Kasumi-1 (cell line): Measurements from ENCODE around the gene ESYT3.
"Not testable (repeated sequence)": the region's sequence is repeated elsewhere in the genome, so short reads cannot be mapped to it uniquely, and the experiment has no call there.

Experiments used
- DNase-seq, 2 experiments: peaks; one replicate each; lab custom pipeline; 2025; lab: John Stamatoyannopoulos, UW

The ESYT3 gene

DNA sequence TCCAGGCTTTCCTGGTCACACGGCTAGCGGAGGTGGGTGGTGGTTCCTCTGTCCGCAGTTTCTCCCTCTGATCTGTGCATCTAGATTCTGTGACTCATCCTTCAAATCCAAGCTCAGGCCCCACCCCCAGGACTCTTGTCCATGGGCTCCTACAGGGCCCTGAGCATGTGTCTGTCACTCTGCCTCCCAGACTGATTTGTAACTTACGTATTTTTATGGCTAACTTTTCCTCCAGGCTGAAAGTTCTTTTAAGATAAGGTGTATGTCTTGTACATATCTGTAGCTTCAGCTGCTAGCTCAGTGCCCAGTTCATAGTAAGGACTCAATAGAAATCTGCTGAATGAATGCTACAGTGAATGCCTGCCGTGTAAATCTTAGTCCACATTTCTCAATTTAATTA lies 8.0 kb downstream of the ESYT3 start:
- no peak for DNase-seq

- no peak for DNase-seq
Observed at GRCh38 chr3:138443091-138443490, 8.7 kb downstream of the ESYT3 start.

DNA sequence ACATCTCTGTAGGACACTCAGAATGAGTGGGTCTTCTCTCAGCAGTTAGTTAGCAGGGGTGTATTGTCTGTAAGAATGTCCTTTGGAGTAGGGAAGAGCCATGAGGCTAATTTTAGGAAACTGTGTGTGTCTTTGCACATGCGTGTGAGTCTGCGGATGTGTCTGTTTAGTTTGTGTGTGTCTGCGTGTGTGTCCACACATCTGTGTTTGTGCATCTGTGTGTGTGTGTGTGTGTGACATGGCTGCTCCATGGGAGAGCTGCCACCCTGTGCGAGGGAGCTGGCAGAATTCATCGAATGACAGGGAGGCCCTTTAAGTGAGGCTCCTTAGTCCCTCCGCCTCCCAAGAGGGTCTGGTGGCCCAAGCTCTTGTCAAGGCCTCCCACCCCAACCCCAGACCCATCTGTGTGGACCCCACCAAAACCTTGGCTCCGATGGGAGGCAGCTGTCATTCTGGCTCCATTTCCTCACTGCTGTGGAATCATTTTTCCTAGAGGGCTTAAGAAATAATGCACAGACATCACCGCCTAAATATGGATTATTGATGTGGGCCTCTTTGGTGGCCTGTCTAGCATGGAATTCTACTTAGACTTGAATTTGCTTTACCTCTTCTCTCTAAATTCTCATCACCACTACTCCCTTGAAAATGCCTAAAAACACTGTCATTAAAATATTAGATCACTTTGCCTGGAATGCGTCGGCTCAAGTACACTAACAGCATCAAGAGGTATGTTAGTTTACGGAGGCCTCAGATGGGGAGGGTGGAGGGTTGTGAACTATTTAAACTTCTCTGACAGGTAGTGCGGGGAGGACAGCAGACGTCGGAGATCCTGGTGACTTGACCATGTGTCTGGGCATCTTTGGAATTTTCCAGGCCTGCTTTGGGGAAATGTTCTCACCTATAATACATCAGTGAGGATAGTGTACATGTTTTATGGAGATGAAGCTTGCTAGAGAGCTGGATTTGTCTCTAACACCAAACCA lies 9.4 kb downstream of the ESYT3 start:
- no peak for DNase-seq

- DNase-seq, result no peak
Observed at GRCh38 chr3:138445236-138445635, 10.8 kb downstream of the ESYT3 start.

DNA sequence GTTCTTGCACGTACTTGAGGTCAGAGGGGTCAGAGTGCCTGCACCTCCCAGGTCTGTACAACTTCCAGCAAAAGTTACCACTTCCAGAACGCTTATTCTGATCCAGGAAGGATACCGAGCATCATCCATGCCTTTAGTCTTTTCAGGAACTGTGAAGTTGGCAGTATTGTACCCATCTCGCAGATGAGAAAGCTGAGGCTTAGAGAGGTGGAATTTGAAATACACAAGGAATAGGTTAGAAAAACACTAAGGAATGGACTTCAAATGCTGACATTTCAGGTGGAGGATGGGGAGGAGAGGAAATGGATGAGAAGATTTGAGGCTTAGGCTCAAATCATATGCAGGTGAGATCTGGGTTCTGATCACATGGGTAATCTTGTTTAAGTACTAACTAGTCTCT lies 11.2 kb downstream of the ESYT3 start:
- no peak for DNase-seq

DNA sequence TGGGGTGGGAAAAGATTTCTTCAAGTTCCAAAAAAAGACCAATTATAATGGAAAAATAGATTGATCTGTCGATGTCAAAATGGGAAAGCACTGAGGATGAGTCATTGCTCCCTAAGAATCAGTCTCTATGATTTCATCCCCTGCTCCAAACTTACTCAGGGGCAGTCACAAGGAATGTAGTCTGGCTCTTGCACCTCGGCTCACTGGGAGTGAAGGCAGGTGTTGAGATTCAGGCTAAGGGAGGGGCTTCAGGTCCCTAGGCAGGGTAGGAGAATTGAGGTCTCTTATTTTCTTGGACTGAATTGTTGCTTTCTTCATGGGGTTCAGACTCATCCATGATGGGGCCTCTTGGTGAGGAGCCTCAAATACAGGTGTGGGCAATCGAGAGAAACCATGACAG lies 14.2 kb downstream of the ESYT3 start:
- no peak for DNase-seq

DNA sequence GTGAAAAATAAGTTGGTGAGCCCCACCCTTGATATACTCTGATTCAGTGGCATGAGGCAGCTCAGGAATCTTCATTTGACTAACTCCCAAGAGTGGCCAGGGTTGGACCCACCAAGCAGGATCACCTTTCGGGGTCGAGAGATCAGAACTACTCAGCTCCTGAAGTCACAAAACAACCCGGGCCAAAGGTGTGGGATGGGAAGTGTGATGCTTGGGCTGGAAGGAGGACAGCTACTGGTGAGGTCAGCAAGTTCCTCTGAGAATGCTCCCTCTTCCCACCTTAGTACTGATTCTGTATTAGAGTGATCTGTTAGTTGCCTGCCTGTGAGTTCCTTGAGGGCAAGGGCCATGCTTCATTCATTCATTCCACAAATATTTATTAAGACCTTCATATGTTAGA lies 15.1 kb downstream of the ESYT3 start:
- DNase-seq, result no peak

- DNase-seq, result no peak
Observed at GRCh38 chr3:138450181-138450580, 15.8 kb downstream of the ESYT3 start.

GRCh38 chr3:138450704-138451424 lies 16.4 kb downstream of the ESYT3 start:
- DNase-seq, result no peak

DNA sequence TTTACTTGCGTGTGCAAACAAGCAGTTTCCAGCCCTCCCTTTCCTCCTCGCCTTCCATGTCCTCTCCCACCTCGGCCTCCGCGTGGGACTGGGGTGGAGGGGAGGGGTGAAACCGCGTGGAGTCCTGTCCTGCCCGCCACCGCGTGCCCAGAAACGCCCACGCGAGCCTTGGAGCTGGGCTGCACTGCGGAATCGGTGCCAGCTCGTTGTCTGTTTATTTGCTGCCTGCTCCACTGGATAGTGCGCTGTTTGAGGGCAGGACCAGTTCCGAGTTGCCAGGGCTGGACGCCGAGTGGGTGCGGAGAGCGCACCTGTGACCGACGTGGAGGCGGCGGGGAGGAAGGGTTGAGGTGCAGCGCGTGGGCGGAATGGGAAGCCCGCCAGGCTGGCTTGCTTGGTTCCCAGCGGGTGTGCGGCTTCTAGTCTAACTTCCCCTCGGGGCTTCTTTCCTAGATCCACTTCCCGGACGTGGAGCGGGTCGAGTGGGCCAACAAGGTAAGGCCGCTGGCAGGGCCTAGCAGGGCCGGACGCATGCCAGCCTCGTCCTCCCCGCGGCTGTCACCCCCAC lies 17.3 kb downstream of the ESYT3 start:
- no peak for DNase-seq

- no peak for DNase-seq
Observed at GRCh38 chr3:138452436-138452835, 18.0 kb downstream of the ESYT3 start.

DNA sequence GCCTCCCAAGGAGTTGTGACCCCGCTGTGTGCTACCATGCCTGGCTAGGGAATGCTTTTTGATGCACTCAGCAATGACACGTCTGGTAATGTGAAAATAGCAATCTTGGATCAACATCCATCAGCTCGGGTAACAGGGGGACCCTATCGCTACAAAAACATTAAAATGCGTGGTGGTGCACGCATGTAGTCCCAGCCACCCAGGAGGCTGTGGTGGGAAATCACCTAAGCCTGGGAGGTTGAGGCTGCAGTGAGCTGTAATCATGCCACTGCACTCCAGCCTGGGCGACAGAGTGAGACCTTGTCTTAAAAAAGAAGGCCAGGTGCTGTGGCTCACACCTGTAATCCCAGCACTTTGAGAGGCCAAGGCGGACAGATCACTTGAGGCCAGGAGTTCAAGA lies 19.5 kb downstream of the ESYT3 start:
- DNase-seq, result not testable (repeated sequence)

GRCh38 chr3:138455801-138456716 lies 21.6 kb downstream of the ESYT3 start:
- no peak for DNase-seq

GRCh38 chr3:138456961-138457862 lies 22.8 kb downstream of the ESYT3 start:
- no peak for DNase-seq

GRCh38 chr3:138457863-138458735 lies 23.7 kb downstream of the ESYT3 start:
- no peak for DNase-seq

DNA sequence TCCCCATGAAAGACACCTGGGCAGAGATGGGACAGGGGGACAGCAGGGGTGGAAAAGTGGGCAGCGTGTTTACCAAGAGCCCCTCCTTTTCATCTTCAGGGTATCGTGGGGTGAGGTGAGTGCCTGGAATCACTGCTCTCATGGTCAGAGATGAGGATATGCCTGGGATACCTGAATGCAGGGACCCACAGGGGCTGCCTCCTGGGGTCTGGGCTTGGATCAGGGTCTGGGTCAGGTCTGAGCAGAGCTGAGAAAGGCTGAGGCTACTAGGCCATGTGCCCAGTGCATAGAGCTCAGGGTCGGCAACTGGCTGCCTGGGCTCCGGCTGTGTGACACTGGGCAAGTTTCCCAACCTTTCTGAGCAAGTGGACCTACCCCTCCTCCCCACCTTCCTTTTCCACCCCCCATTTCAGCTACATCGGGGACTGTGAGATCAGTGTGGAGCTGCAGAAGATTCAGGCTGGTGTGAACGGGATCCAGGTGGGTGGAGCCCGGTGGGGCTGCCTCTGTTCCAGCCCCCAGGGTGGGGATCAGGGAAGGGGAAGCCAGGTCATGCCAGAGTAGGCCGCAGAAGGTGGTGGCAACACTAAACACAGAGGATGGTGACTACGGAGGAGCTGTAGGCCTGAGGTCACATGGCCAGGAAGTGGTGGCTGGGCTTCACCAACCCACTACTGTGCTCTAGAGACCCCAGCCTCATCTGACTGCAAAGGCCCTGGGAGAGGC lies 24.5 kb downstream of the ESYT3 start:
- no peak for DNase-seq

GRCh38 chr3:138459619-138460535 lies 25.5 kb downstream of the ESYT3 start:
- DNase-seq, result no peak
